Mesendoderm (in vitro differentiated cells): Measurements from ENCODE around the gene CIDEC.

Experiments used
- DNase-seq: peaks from one replicate; pipeline ENCODE4 v3.0.0; 2013
- H2AK5ac ChIP-seq: 2 replicates; pipeline ENCODE4 v1.6.1; 2013; ENCODE audit warnings: low read length, inconsistent platforms
- H2BK120ac ChIP-seq: 2 replicates; pipeline ENCODE4 v1.6.1; 2013; ENCODE audit warnings: low read depth, mild to moderate bottlenecking, low read length, moderate library complexity, mixed read lengths
- H2BK15ac ChIP-seq: replicated peaks from 2 replicates; pipeline ENCODE4 v1.6.1; 2013; ENCODE audit warnings: low read depth, mild to moderate bottlenecking, moderate library complexity
- H2BK5ac ChIP-seq: 2 replicates; pipeline ENCODE4 v1.6.1; 2013; ENCODE audit warnings: low read length, inconsistent platforms
- H3K18ac ChIP-seq: 2 replicates; pipeline ENCODE4 v1.6.1; 2013; ENCODE audit warnings: mild to moderate bottlenecking, low read length, mixed read lengths
- H3K23ac ChIP-seq: one replicate; pipeline ENCODE4 v1.6.1; 2013; ENCODE audit warnings: low read length
- H3K27ac ChIP-seq: 2 replicates; pipeline ENCODE4 v1.5.1; 2013; ENCODE audit warnings: low read depth, mild to moderate bottlenecking, inconsistent platforms, low read length, moderate library complexity
- H3K27me3 ChIP-seq: 2 replicates; pipeline ENCODE4 v1.6.1; 2013; ENCODE audit warnings: low read length, control low read depth, mild to moderate bottlenecking, inconsistent platforms; ENCODE audit not compliant: insufficient read depth, poor library complexity
- H3K36me3 ChIP-seq: 2 replicates; pipeline ENCODE4 v1.6.1; 2013; ENCODE audit warnings: low read length, inconsistent platforms; ENCODE audit not compliant: control insufficient read depth, insufficient read depth
- H3K4ac ChIP-seq: one replicate; pipeline ENCODE4 v1.6.1; 2013; ENCODE audit warnings: low read depth, mild to moderate bottlenecking, low read length, moderate library complexity
- H3K4me1 ChIP-seq: 2 replicates; pipeline ENCODE4 v1.6.1; 2013; ENCODE audit warnings: low read depth, low read length, inconsistent platforms; ENCODE audit not compliant: control insufficient read depth
- H3K4me2 ChIP-seq: 2 replicates; pipeline ENCODE4 v1.6.1; 2013; ENCODE audit warnings: low read length
- H3K4me3 ChIP-seq: 2 replicates; pipeline ENCODE4 v1.5.1; 2013; ENCODE audit warnings: mild to moderate bottlenecking, low read length
- H3K56ac ChIP-seq: one replicate; pipeline ENCODE4 v1.6.1; 2013; ENCODE audit warnings: low read length
- H3K79me1 ChIP-seq: 2 replicates; pipeline ENCODE4 v1.6.1; 2013; ENCODE audit warnings: low read length, inconsistent platforms
- H3K79me2 ChIP-seq: 2 replicates; pipeline ENCODE4 v1.6.1; 2013; ENCODE audit warnings: mild to moderate bottlenecking, low read length; ENCODE audit not compliant: control insufficient read depth, insufficient read depth
- H3K9ac ChIP-seq: 2 replicates; pipeline ENCODE4 v1.6.1; 2013; ENCODE audit warnings: low read length, inconsistent platforms
- H4K5ac ChIP-seq: one replicate; pipeline ENCODE4 v1.6.1; 2013; ENCODE audit warnings: low read length
- H4K8ac ChIP-seq: one replicate; pipeline ENCODE4 v1.6.1; 2013; ENCODE audit warnings: low read depth, mild to moderate bottlenecking, control low read depth, low read length, moderate library complexity
- WGBS: extraction: QIAGEN DNeasy Blood & Tissue Kit; methylation state at CpG from one replicate; pipeline ENCODE4 v1.1.7; 2013; ENCODE audit warnings: low lambda C conversion rate, missing lambda C conversion rate; ENCODE audit not compliant: insufficient coverage; ENCODE audit errors: extremely low coverage; 5-methylcytosine and 5-hydroxymethylcytosine counted together

Gene CIDEC

DNA sequence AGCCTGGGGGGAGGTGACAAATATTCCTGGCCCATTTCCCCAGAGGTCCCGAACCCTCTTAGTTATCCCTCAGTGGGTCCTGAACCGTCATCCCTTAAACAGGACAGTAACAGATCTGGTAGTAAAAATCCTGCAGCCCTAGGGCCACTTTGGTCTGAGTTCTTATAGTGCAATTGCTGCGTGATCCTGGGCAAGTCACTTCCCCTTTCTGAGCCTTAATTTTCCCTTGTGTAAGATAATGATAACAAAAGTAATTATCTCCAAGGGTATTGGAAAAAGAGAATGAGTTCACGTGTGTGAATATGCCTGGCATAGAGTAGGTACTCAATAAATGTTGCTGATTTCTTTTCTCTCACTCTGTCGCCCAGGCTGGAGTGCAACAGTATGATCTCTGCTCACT is 7.4 kb upstream of the CIDEC start:
- Histone ChIP-seq H4K8ac (no peak overlapping the region), H3K4me3 (no peak overlapping the region), H3K79me1 (peaks cover 6% of the 10 kb centered on the region), H3K56ac (no peak overlapping the region), H2AK5ac (no peak overlapping the region), H2BK120ac (no peak overlapping the region), H2BK5ac (no peak overlapping the region), H3K18ac (no peak overlapping the region), H3K79me2 (peaks cover 11% of the 10 kb centered on the region), H4K5ac (no peak overlapping the region), H3K4me1 (no peaks in the 10 kb centered on the region), H3K27ac (no peak overlapping the region), H3K27me3 (no peaks in the 10 kb centered on the region), H3K4ac (no peak overlapping the region), H3K4me2 (no peak overlapping the region), H3K36me3 (no peaks in the 10 kb centered on the region), H3K23ac (no peak overlapping the region), H2BK15ac (no peak overlapping the region), H3K9ac (no peak overlapping the region)
- no peak for DNase-seq
- WGBS = no CpG with 5 or more reads among the region's 5 CpGs

DNA sequence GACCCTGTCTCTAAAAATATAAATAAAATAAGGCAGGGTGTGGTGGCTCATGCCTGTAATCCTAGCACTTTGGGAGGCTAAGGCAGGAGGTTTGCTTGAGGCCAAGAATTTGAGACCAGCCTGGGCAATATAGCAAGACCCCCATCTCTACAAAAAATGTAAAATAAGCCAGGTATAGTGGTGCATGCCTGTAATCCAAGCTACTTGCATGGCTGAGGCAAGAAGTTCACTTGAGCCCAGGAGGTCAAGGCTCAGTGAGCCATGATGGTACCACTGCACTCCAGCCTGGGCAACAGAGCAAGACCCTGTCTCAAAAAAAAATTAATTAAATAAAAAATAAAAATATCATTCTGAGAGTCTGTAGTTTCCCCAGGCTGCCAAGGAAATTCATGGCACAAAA is 6.3 kb upstream of the CIDEC start:
- Histone ChIP-seq H3K27ac (no peak overlapping the region), H3K23ac (no peak overlapping the region), H2BK120ac (no peak overlapping the region), H3K79me1 (peaks cover 5% of the 10 kb centered on the region), H2BK15ac (no peak overlapping the region), H3K9ac (no peak overlapping the region), H3K27me3 (no peaks in the 10 kb centered on the region), H3K18ac (no peak overlapping the region), H2BK5ac (no peak overlapping the region), H3K4me2 (no peak overlapping the region), H3K56ac (no peak overlapping the region), H3K79me2 (peaks cover 8% of the 10 kb centered on the region), H3K4me3 (no peak overlapping the region), H4K8ac (no peak overlapping the region), H2AK5ac (no peak overlapping the region), H3K36me3 (no peaks in the 10 kb centered on the region), H3K4me1 (no peaks in the 10 kb centered on the region), H3K4ac (no peak overlapping the region), H4K5ac (no peak overlapping the region)
- no peak for DNase-seq

DNA sequence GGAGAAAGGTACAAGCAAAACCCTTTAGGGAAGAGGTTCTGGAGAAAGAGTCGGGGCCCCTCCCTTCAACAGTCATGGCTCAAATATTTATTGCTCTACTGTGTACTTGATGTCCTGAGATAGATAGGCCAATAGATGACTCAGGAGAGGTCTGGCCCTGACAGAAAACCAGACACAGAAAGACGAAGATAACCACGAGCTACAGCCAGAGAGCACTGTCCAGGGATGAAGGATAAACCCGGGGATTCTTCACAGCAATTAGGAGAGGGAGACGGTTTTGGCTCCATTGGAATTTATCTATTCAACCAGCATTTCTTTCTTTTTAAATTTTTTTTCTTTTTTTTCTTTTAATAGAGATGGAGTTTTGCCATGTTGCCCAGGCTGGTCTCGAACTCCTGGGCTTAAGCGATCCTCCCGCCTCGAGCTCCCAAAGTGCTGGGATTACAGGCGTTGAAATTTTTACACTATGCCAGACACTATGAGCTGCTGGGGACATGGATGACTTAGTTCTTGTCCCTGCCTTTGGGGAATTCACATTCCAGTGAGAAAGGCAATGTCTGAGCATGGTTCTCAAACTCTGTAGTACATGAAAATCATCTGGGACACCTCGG is 4.6 kb upstream of the CIDEC start:
- Histone ChIP-seq H3K4ac (no peak overlapping the region), H2BK120ac (no peak overlapping the region), H3K18ac (no peak overlapping the region), H3K27ac (no peak overlapping the region), H2BK5ac (no peak overlapping the region), H2AK5ac (no peak overlapping the region), H4K8ac (no peak overlapping the region), H3K79me1 (no peaks in the 10 kb centered on the region), H2BK15ac (no peak overlapping the region), H4K5ac (no peak overlapping the region), H3K4me1 (no peaks in the 10 kb centered on the region), H3K79me2 (no peaks in the 10 kb centered on the region), H3K36me3 (no peaks in the 10 kb centered on the region), H3K56ac (no peak overlapping the region), H3K4me3 (no peak overlapping the region), H3K23ac (no peak overlapping the region), H3K9ac (no peak overlapping the region), H3K4me2 (no peak overlapping the region), H3K27me3 (no peaks in the 10 kb centered on the region)
- WGBS = no CpG with 5 or more reads among the region's 11 CpGs
- DNase-seq = peak; percentile 71

DNA sequence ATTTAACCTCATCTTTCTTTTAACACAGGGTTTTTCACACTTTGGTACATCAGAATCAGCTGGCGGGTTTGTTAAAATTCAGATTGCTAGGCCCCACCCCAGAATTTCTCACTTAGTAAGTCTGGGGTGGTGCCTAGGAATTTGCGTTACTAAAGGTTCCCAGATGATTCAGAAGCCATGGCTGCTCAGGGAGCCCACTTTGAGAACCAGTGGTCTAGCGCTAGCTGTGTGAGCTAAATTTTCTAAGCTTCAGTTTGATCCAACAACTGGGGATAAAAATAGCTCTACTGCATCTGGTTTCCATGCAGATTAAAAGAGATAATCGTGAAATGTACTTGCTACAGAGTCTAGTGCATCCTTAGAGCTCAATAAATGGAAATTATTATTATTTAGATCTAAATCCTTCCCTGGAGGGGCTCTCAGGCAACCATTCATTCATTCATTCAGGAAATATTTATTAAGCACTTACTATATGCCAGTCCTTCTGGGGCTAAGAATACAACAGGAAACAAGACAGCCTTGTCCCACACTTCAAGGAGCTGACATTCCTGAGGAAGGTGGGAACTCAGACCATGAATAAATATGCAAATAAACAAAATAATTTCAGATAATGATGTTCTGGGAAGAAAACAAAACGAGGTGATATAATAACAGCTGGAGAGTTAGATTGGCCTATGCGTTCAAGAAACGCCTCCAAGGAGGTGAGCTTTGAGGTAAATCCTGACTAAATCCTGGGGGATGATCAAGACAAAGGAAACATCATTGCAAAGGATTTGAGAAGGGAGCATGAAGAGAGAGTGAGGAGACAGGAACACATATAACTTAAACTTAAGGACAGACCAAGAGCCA is 3.9 kb upstream of the CIDEC start:
- Histone ChIP-seq H3K27ac (no peak overlapping the region), H4K5ac (no peak overlapping the region), H3K9ac (no peak overlapping the region), H3K56ac (no peak overlapping the region), H4K8ac (no peak overlapping the region), H3K4me2 (no peak overlapping the region), H3K4me3 (no peak overlapping the region), H3K79me2 (no peaks in the 10 kb centered on the region), H3K4me1 (no peaks in the 10 kb centered on the region), H2BK5ac (no peak overlapping the region), H3K18ac (no peak overlapping the region), H3K27me3 (no peaks in the 10 kb centered on the region), H3K23ac (no peak overlapping the region), H3K79me1 (no peaks in the 10 kb centered on the region), H3K4ac (no peak overlapping the region), H2BK15ac (no peak overlapping the region), H3K36me3 (no peaks in the 10 kb centered on the region), H2AK5ac (no peak overlapping the region), H2BK120ac (no peak overlapping the region)
- WGBS = no CpG with 5 or more reads among the region's 7 CpGs
- peak; percentile 41 for DNase-seq

DNA sequence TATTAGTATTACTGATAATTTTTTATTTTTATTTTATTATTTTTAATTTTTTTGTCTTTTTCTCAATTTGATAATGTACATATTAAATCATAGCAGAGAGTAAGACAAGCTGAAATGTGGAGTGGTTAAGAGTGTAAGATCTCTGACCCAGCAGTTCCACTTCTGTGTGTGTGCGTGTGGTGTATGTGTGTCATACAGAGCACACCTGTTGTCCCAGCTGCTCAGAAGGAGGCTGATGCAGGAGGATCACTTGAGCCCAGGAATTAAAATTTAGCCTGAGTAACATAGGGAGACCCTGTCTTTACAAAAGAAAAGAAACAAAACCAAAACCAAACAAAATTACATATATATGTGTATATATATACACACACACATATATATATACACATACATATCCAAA is 1.4 kb upstream of the CIDEC start:
- WGBS = no CpG with 5 or more reads among the region's 1 CpG
- H3K4me1 ChIP-seq = no peaks in the 10 kb centered on the region

More for the DNA sequence above, 1.4 kb upstream of the CIDEC start:
- H4K8ac ChIP-seq = no peak overlapping the region
- DNase-seq = no peak
- H2BK15ac ChIP-seq = no peak overlapping the region
- H3K18ac ChIP-seq = no peak overlapping the region
- no peaks in the 10 kb centered on the region for H3K79me2 ChIP-seq
- H3K4me2 ChIP-seq = no peak overlapping the region
- no peak overlapping the region for H3K23ac ChIP-seq
- H2BK5ac ChIP-seq = no peak overlapping the region
- no peaks in the 10 kb centered on the region for H3K36me3 ChIP-seq
- H3K4ac ChIP-seq = no peak overlapping the region
- H3K79me1 ChIP-seq = no peaks in the 10 kb centered on the region
- H3K56ac ChIP-seq = no peak overlapping the region
- H3K27me3 ChIP-seq = no peaks in the 10 kb centered on the region
- no peak overlapping the region for H2BK120ac ChIP-seq
- H2AK5ac ChIP-seq = no peak overlapping the region
- H4K5ac ChIP-seq = no peak overlapping the region
- H3K9ac ChIP-seq = no peak overlapping the region
- H3K4me3 ChIP-seq = no peak overlapping the region
- no peak overlapping the region for H3K27ac ChIP-seq
